HG03342 (cell line): ENCODE results near the gene H2BK1.

Source experiments
- ATAC-seq: cut with Tn5 transposase; IDR thresholded peaks from one replicate; pipeline ENCODE4 v1.9.1; 2021; ENCODE audit warnings: mild to moderate bottlenecking, moderate library complexity; ENCODE audit not compliant: unreplicated experiment

The H2BK1 gene

GRCh38 chr7:151245360-151246101 is 35.2 kb upstream of the H2BK1 start:
- ATAC-seq: peak; percentile 46

- ATAC-seq: no peak
These were observed 34.6 kb upstream of the H2BK1 start for GRCh38 chr7:151244841-151245346.

GRCh38 chr7:151244196-151244840 is 34.0 kb upstream of the H2BK1 start:
- ATAC-seq: no peak

GRCh38 chr7:151243408-151244195 is 33.3 kb upstream of the H2BK1 start:
- ATAC-seq: peak; percentile 45

- no peak for ATAC-seq
These were observed 32.7 kb upstream of the H2BK1 start for GRCh38 chr7:151243045-151243349.

GRCh38 chr7:151242159-151243044 is 32.1 kb upstream of the H2BK1 start:
- ATAC-seq: no peak

- no peak for ATAC-seq
These were observed 31.4 kb upstream of the H2BK1 start for GRCh38 chr7:151241755-151242096.

- no peak for ATAC-seq
These were observed 30.9 kb upstream of the H2BK1 start for GRCh38 chr7:151240942-151241754.

GRCh38 chr7:151240536-151240935 is 30.2 kb upstream of the H2BK1 start:
- no peak for ATAC-seq

- no peak for ATAC-seq
These were observed 29.7 kb upstream of the H2BK1 start for GRCh38 chr7:151239837-151240459.

GRCh38 chr7:151238924-151239836 is 28.9 kb upstream of the H2BK1 start:
- no peak for ATAC-seq

GRCh38 chr7:151238190-151238810 is 28.0 kb upstream of the H2BK1 start:
- ATAC-seq: no peak

GRCh38 chr7:151237244-151238189 is 27.2 kb upstream of the H2BK1 start:
- ATAC-seq: no peak

- no peak for ATAC-seq
These were observed 26.1 kb upstream of the H2BK1 start for GRCh38 chr7:151236406-151236805.

GRCh38 chr7:151235091-151235787 is 25.0 kb upstream of the H2BK1 start:
- ATAC-seq: no peak

GRCh38 chr7:151233804-151234203 is 23.5 kb upstream of the H2BK1 start:
- no peak for ATAC-seq
